H1 (cell line): Measurements from ENCODE around the gene FLVCR1. TPM values are rescaled to one million over a fixed set of nuclear protein-coding genes. Genes with fewer than 3 reads are reported as not detected.
A peak's percentile ranks its signal among the peaks of the same experiment; 100 is the strongest.

ENCODE experiments used
- CBX5 ChIP-seq: fragments of 300-800, 300-1000 bp; sonication (generic); IDR thresholded peaks from 2 replicates; pipeline ENCODE4 v1.7.1; 2016; ENCODE audit warnings: antibody characterized with exemption, low read length, low read depth
- CHD1 ChIP-seq: IDR thresholded peaks from 2 replicates; pipeline ENCODE4 v1.6.1; 2012; ENCODE audit warnings: low read depth, low read length, improper control_type of control experiment
- CHD7 ChIP-seq: fragments of 300-600 bp; sonication (generic); IDR thresholded peaks from 2 replicates; pipeline ENCODE4 v1.7.1; 2012; ENCODE audit warnings: low read length, moderate library complexity, mild to moderate bottlenecking, inconsistent platforms; ENCODE audit not compliant: insufficient replicate concordance
- E2F6 ChIP-seq: IDR thresholded peaks from 2 replicates; pipeline ENCODE4 v1.6.1; 2012; ENCODE audit warnings: inconsistent platforms
- EP300 ChIP-seq, 2 experiments: IDR thresholded peaks; 1 replicate in 1 of 2; 2 replicates in 1 of 2; pipeline ENCODE4 v1.6.1; 2011 to 2012; ENCODE audit warnings: low read depth in 2 of 2, low read length in 2 of 2, mild to moderate bottlenecking in 2 of 2, borderline replicate concordance in 1 of 2, inconsistent platforms in 1 of 2, moderate library complexity in 1 of 2
- GTF2F1 ChIP-seq: IDR thresholded peaks from 2 replicates; pipeline ENCODE4 v1.6.1; 2012; ENCODE audit warnings: low read depth, low read length, improper control_type of control experiment, borderline replicate concordance
- KDM5A ChIP-seq: fragments of 200-600 bp; IDR thresholded peaks from 2 replicates; pipeline ENCODE4 v1.7.1; 2012; ENCODE audit warnings: mild to moderate bottlenecking, low read length, inconsistent platforms, mixed read lengths
- NRF1 ChIP-seq: IDR thresholded peaks from 2 replicates; pipeline ENCODE4 v1.6.1; 2011; ENCODE audit warnings: mild to moderate bottlenecking, low read depth, low read length, improper control_type of control experiment
- YY1 ChIP-seq: IDR thresholded peaks from 2 replicates; pipeline ENCODE4 v1.6.1; 2011; ENCODE audit warnings: low read depth, mild to moderate bottlenecking, low read length
- polyA plus RNA-seq, 7 experiments: library from polyadenylated mRNA; depleted of rRNA in 3 of 7; stranded (reverse) in 5 of 7; unstranded in 2 of 7; fragments of >200 nt in 5 of 7; fragments of 200-250 nt in 2 of 7; gene quantifications; 1 replicate in 5 of 7; 2 replicates in 1 of 7; 4 replicates in 1 of 7; pipeline versions ENCODE4 v1.2.1 to v1.2.3, GENCODE V29; 2011 to 2013; ENCODE audit warnings: missing spikeins in 2 of 7, mixed read lengths in 2 of 7
- total RNA-seq: library from RNA; stranded (reverse); fragmentation: NEBNext Ultra II Directional; extraction: Animal tissue kit (Norgen Biotek cat#: 25700); gene quantifications from 2 replicates; pipeline ENCODE4 v1.2.1, GENCODE V29; 2021

Gene FLVCR1
- total and polyA plus RNA-seq, 2 of the 8 experiments (the other 6 are each of a cell fraction or from before 2014, with no cell fraction given) = 31.8 to 75.7 TPM

DNA sequence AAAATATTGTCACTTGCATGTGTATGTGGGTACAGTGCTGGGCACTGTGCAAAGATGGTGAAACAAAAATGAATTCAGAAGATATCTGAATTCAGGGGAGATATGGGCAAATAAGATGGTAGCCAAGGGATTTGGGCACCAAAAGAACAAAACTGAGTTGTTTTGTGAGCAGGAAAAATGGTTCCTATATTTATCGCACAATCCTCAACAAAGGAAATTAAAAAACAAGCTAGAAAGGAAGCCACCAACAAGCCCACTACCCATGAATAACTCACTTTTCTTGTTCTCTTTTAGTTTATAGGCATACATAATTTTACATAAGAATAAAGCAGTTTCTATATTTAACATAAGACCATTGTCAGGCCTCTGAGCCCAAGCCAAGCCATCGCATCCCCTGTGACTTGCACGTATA lies 51.6 kb downstream of the FLVCR1 start (continued):
- no peak for TF ChIP-seq CHD7
- no peak for TF ChIP-seq NRF1
- no peak for TF ChIP-seq CBX5
- no peak for TF ChIP-seq YY1
- no peak for TF ChIP-seq GTF2F1
- no peak for TF ChIP-seq EP300 (IDR thresholded peaks at IDR 0.05; ENCODE audit: borderline replicate concordance in 1 of 2, low read depth in 2 of 2, low read length in 2 of 2)
- peak; percentile 78 for TF ChIP-seq CHD1
- TF ChIP-seq KDM5A = no peak
- no peak for TF ChIP-seq E2F6
